Measurements from ENCODE around the gene SSC5D. TPM values are rescaled to one million over a fixed set of nuclear protein-coding genes. Genes with fewer than 3 reads are reported as not detected.
A peak's percentile ranks its signal among the peaks of the same experiment; 100 is the strongest.

The SSC5D gene
- total and polyA plus RNA-seq, 10 of the 15 experiments (the other 5 are each of a cell fraction or from before 2014, with no cell fraction given), result 0.03 to 0.13 (median 0.05) TPM; not detected in 4

GRCh38 chr19:55467236-55468053 is 20.8 kb upstream of the SSC5D start:
- peak; percentile 99 for ATAC-seq
- POLR2A ChIA-PET, result interaction anchor here (0.7 to 2.6 kb wide), 2 partner anchors 9 to 1777 kb away, joined by 3 to 8 read pairs; partner anchors contain the start of gene ZNF628
- H3K4me1 ChIP-seq (ENCODE audit: control insufficient read depth, insufficient read depth, low read length), result no peaks in the 10 kb centered on the region
- H3K79me2 ChIP-seq (ENCODE audit: control insufficient read depth, insufficient read depth, low read length), result no peaks in the 10 kb centered on the region
- FAIRE-seq, result no peak
- H3K27me3 ChIP-seq (replicated peaks in 1 of 2; ENCODE audit: control insufficient read depth in 2 of 2, insufficient read depth in 2 of 2, low read length in 1 of 2), result no peaks in the 10 kb centered on the region
- no peak overlapping the region for H3K27ac ChIP-seq (ENCODE audit: control insufficient read depth, insufficient read depth)
- H3K9me3 ChIP-seq (replicated peaks; ENCODE audit: control insufficient read depth, insufficient read depth, low read length), result no peaks in the 10 kb centered on the region
- in situ Hi-C loops (cut with MboI) (no loop called here), intact Hi-C loops (cut with micrococcal nuclease; ENCODE audit: unreplicated experiment) (loop anchor here (1.0 to 5.0 kb wide), 2 partner anchors 37 to 165 kb away; no protein-coding TSS in a partner anchor)
- SMC1A ChIA-PET (ENCODE audit: uncharacterized antibody, unreplicated experiment), result interaction anchor here (0.6 to 2.3 kb wide), 6 partner anchors 9 to 270 kb away, joined by 3 to 19 read pairs (median 6); partner anchors contain the start of genes NLRP9, ZNF628 and ZNF784
- no peaks in the 10 kb centered on the region for H4K20me1 ChIP-seq (ENCODE audit: control insufficient read depth, insufficient read depth)
- H3K9ac ChIP-seq (ENCODE audit: control insufficient read depth, insufficient read depth, low read length), result no peak overlapping the region
- no peak overlapping the region; the same call in 1 of the 2 replicates for H2AFZ ChIP-seq (ENCODE audit: control insufficient read depth, low read depth, low read length)
- BruUV-seq (replicated peaks), result no TSS peak
- no peak overlapping the region for H3K4me3 ChIP-seq
- no peak for DNase-seq (ENCODE audit: low read depth, low spot score)
- RAD21 ChIA-PET (ENCODE audit: unreplicated experiment), result interaction anchor here (0.6 to 2.8 kb wide), 8 partner anchors 9 to 164 kb away, joined by 3 to 34 read pairs (median 6); partner anchors contain the start of genes NAT14, ZNF628, ZNF784 and ZNF865
- CTCF ChIA-PET, result interaction anchor here (0.6 to 4.8 kb wide), 25 partner anchors 8 to 793 kb away, joined by 3 to 88 read pairs (median 4); partner anchors contain the start of genes KMT5C, NAT14, TMEM238 and ZNF628
- H3K36me3 ChIP-seq (ENCODE audit: control insufficient read depth in 2 of 2, insufficient read depth in 2 of 2, low read length in 1 of 2), result no peaks in the 10 kb centered on the region
- 25% methylated on average over 25 of the region's 29 CpGs for WGBS (ENCODE audit: insufficient coverage, insufficient replicate concordance, low lambda C conversion rate, missing lambda C conversion rate)
- H3K4me2 ChIP-seq (ENCODE audit: control insufficient read depth, insufficient read depth), result no peak overlapping the region
- TF ChIP-seq BHLHE40 (IDR thresholded peaks at IDR 0.05; ENCODE audit: borderline replicate concordance in 1 of 2, low read depth in 2 of 2, low read length in 1 of 2) (peak; percentile 24 to 34; a peak in 2 of 4 replicates), ZNF622 (IDR thresholded peaks at IDR 0.05) (no peak), SMC3 (IDR thresholded peaks at IDR 0.05; ENCODE audit: borderline replicate concordance, low read length) (peak; percentile 77), SPI1 (IDR thresholded peaks at IDR 0.05; ENCODE audit: borderline replicate concordance, insufficient read depth, low read depth, low read length) (no peak), SMAD5 (IDR thresholded peaks at IDR 0.05; ENCODE audit: low read depth) (no peak), ELK1 (IDR thresholded peaks at IDR 0.05; ENCODE audit: low read depth, low read length) (no peak), RAD21 (IDR thresholded peaks at IDR 0.05; ENCODE audit: insufficient read depth, low read depth, low read length) (peak; percentile 63), YY1 (IDR thresholded peaks at IDR 0.05; ENCODE audit: low read depth, low read length) (peak; percentile 81), BRCA1 (IDR thresholded peaks at IDR 0.05; ENCODE audit: low read depth, low read length) (no peak), NR2F1 (conservative IDR thresholded peaks at IDR 0.05) (no peak), ZSCAN29 (IDR thresholded peaks at IDR 0.05) (no peak), SMARCA5 (IDR thresholded peaks at IDR 0.05) (0 out of 2 replicates have a peak, but pooled peaks have one; percentile 52), RB1 (IDR thresholded peaks at IDR 0.05; ENCODE audit: borderline replicate concordance) (no peak), NR2C2 (IDR thresholded peaks at IDR 0.05; ENCODE audit: borderline replicate concordance, control insufficient read depth, insufficient read length, low read depth) (no peak), NFYB (IDR thresholded peaks at IDR 0.05; ENCODE audit: insufficient read depth, low read depth, low read length) (no peak), GATAD2B (conservative IDR thresholded peaks at IDR 0.05; ENCODE audit: low read depth) (0 out of 2 replicates have a peak, but pooled peaks have one; percentile 33)
- TF ChIP-seq, protein P1, sequence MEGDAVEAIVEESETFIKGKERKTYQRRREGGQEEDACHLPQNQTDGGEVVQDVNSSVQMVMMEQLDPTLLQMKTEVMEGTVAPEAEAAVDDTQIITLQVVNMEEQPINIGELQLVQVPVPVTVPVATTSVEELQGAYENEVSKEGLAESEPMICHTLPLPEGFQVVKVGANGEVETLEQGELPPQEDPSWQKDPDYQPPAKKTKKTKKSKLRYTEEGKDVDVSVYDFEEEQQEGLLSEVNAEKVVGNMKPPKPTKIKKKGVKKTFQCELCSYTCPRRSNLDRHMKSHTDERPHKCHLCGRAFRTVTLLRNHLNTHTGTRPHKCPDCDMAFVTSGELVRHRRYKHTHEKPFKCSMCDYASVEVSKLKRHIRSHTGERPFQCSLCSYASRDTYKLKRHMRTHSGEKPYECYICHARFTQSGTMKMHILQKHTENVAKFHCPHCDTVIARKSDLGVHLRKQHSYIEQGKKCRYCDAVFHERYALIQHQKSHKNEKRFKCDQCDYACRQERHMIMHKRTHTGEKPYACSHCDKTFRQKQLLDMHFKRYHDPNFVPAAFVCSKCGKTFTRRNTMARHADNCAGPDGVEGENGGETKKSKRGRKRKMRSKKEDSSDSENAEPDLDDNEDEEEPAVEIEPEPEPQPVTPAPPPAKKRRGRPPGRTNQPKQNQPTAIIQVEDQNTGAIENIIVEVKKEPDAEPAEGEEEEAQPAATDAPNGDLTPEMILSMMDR (IDR thresholded peaks at IDR 0.05 in 2 of 3, conservative IDR thresholded peaks at IDR 0.05 in 1 of 3; ENCODE audit: control insufficient read depth in 2 of 3, extremely low read depth in 1 of 3, insufficient read depth in 1 of 3, low read depth in 3 of 3, low read length in 3 of 3), result peak; percentile 84 to 94 (median 91)
- TF ChIP-seq, protein P2, sequence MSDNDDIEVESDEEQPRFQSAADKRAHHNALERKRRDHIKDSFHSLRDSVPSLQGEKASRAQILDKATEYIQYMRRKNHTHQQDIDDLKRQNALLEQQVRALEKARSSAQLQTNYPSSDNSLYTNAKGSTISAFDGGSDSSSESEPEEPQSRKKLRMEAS (IDR thresholded peaks at IDR 0.05; ENCODE audit: low read depth, low read length), result no peak
- TF ChIP-seq, protein P3, sequence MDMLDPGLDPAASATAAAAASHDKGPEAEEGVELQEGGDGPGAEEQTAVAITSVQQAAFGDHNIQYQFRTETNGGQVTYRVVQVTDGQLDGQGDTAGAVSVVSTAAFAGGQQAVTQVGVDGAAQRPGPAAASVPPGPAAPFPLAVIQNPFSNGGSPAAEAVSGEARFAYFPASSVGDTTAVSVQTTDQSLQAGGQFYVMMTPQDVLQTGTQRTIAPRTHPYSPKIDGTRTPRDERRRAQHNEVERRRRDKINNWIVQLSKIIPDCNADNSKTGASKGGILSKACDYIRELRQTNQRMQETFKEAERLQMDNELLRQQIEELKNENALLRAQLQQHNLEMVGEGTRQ (IDR thresholded peaks at IDR 0.05; ENCODE audit: borderline replicate concordance, low read depth, low read length), result no peak

All from GM12878 (cell line).